ENCODE data around the gene RASGRP3.

RASGRP3 gene

DNA sequence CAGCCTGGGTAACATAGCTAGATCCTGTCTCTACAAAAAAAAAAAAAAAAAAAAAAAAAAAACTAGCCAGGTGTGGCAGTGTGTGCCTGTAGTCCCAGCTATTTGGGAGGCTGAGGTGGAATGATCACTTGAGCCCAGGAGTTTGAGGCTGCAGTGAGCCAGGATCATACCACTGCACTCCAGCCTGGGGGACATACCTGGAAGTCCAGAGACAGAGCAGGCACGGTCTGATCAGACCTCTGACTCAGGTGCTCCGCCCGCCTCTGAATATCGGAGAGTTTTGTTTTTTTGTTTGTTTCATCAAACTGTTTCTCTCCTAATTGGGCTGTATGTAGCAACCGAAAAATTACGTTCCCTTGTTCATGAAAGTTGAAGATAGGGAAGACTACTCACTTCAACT lies 49.2 kb downstream of the RASGRP3 start:
- no peak for DNase-seq (ENCODE audit: low read depth)

DNA sequence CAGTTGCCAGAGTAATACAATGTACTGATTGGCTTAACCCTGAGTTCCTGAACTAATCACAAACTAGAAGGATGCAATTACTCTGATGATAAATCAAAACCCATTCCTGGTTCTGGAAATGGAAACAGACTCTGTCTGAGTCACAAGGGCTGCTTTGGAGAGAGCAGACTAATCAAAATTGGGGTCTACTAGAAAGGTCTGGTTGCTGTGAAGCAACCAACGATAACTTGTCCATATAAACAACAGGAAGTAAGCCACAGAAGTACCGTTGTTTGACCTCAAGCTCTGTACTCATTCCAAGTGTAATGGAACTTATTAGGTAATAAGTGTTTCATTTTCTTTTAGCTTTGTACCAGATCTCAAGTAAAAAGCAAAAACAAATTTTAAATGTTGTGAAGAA lies 49.7 kb downstream of the RASGRP3 start:
- DNase-seq (ENCODE audit: low read depth): no peak

DNA sequence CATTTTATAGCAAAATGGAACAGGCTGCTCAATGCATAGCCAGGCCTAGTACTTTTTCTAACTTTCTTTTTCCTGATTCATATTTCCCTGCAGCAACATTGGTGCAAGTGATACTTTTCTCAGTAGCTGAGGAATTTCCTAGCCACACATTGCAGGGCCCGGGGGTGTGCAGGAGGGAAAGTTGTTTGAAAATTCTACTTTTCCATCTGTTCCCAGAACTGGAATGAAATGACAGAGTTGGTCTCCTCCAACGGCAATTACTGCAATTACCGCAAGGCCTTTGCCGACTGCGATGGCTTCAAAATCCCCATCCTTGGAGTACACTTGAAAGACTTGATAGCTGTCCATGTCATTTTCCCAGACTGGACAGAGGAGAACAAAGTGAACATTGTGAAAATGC lies 50.5 kb downstream of the RASGRP3 start:
- no peak for DNase-seq (ENCODE audit: low read depth)

DNA sequence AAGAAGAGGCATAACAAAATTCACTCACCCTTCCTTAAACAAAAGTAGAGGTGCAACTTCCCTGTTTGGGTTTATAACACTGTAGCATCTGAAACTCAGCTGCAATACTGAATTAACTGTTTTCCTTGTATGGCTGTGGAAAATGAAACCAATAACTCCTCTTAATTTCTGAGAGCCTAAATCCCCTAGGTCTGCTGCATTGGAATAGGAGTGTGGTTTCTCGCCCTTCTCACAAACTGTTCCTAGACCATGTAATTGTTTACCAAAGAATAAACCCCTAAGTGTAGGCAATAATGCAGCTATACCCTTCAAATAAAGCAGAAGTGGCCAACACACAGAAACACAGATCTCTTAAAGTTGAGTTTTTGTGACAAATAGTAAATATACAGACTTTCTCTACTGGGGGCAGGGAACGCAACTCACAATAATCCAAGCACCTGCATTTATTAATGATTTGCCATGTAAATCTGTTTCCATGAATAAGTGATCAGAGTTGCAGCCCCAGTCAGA lies 52.0 kb downstream of the RASGRP3 start:
- DNase-seq (ENCODE audit: low read depth): no peak

DNA sequence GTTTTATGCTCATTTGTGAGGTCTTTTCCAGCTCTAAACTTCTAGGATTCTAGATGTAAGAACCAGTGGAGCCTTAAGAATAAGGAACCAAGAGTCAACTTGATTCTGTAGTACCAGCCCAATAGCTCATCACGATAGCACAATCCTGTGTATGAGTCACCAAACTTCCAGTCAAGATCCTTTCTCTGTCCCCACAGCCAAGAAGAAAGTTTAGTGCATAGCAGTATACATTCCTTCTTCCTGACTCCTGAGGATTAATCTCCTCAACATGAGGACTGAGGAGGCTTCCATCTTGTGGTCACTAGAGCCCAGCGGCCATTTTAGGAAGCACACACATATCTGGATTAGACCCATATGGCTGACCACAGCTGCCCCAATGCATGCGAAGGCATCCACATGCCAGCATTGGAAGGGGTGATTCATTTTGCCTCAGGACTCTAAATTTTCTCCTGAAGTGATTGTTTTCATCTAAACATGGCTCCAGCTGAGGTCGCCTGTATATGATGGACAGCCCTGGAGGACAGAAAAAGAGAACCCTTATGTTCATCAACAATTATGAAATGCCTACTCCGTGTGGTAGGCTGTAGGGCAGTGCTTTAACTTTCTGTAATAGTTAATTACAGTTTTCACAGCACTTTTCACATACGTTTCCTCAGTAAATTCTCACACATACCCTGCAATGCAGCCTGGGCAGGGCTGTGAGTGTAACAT lies 53.5 kb downstream of the RASGRP3 start:
- DNase-seq (ENCODE audit: low read depth): no peak

DNA sequence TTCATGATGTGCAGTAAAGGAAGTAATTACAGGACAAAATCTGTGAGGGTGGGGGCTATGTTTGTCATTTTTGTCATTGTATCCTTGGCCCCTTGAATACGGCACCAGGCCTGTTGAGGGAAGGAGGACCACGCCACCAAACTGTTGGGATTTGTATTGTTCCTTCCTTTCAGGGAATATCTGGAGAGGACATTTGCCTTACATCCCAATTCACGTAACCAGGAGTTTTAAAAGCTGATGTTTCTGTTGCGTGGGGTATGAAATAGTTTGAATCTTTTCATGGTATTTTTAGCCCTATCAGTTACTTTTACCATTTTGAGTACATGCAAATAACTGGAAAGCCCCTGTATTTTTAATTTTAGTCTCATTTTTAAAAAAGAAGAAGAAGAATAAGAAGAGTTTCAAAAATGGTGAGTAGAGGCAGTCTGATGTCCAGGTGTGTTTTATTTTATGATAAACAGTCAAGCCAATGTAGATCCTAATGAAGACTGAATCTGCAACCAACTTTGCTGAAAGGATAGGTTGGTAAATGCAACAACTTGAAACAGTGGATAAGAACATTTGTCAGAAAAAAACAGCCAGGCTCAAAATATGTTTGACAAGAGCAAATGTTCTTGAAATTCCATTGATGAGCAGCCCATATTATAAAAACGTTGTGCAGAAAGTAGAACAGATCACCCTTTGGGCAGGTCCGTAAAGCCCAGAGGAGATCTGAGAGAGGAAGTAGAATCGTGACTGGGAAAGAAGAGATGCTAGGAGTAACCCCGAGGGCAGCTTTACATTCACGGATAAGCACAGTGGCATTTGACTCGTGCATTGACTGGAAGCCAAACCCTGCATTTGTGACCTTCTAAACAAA lies 54.5 kb downstream of the RASGRP3 start:
- no peak for DNase-seq (ENCODE audit: low read depth)

DNA sequence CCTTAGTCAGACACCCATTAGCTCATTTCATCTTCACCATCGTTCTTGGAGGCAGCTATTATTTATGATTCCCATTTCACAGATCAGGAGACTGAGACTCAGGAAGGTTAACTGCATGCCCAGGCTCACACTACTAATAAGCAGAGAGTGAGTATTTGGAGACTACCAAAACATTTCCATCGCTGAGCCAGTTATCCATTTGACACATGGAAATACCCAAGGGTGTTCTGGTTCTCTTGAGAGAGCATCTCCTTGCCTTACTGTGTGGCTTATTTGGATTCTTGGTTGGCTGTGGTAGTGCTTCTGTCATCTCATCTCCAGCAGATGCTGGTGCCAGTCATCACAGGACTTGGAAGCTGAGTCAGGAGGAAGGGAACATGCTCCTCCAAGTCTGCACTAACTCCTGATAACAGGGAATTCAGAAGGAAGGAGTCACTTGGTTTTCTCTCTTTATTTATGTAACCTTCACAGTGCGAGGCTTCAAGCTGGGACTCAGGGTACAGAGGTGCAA lies 55.2 kb downstream of the RASGRP3 start:
- no peak for DNase-seq (ENCODE audit: low read depth)

DNA sequence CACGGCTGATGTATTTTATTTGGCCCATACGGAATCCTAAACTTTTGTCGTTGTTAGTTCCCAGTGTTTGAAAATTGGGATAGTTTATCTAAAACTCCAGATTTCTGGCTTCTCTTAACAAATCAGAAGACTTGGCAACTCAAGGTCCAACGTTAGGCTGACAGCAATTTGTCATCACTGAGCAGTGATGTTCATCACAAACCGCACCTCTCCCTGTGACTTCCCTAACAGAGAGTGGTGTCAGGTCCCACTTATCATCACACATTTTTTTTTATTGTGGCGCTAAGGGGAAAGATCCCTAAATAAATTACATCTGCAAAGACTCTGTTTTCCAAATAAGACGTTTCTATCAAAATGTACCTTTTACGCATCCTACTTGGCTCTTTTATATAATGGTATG lies 55.7 kb downstream of the RASGRP3 start:
- DNase-seq (ENCODE audit: low read depth): no peak

DNA sequence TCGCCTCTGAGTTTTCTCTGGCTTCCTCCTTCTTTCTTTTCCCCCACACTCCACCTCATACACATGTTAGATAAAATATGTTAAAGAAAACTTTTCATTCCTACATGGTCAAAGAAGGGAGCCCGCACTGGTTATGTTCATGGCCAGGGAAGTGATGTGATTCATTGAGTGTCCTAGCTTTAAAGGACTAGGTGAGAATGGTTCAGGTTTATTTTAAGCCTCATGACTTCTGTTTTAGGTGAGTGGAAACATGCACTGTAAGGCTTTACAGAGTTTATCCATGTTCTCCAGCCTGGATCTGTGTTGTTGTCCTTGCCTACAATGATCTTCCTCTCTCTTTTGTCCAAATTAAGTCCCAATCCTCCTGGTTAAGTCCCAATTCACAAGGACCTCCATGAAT lies 56.5 kb downstream of the RASGRP3 start:
- DNase-seq (ENCODE audit: low read depth): no peak

DNA sequence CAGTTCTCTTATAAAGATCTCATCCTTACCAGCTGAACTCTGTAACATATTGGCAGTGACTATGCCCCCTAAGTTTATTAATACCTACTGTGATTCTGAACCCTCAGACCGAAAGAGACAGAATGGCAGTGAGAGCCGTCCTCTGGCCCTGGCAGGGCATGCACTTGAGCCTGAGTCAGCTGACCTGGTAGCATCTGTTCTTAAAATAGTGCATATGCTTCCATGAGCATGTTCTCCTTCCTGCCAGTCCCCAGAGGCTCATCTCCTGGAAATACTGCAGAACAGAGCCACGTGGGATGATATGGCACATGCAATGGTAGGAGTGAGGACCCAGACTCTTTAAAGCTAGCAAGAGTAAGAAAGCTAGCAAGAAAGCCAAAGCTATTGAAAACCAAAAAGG lies 59.0 kb downstream of the RASGRP3 start:
- DNase-seq (ENCODE audit: low read depth): no peak

DNA sequence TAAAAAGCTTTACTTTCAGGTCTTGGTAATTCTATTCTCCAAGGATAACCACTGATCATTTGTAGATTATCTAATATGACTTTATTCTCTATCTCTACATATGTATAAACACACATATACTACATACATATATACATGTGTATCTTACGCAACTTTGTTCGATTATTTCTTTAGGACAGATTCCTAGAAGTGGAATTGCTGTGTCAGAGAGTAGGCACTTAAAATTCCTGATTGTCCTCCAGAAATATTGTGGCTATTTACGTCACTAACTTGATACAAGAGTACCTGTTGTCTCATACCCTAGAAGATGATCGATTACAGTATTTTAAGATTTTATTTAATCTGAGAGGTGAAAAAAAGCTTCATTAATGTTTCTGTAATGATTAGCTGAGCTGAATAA lies 64.8 kb downstream of the RASGRP3 start:
- DNase-seq (ENCODE audit: low read depth): no peak

DNA sequence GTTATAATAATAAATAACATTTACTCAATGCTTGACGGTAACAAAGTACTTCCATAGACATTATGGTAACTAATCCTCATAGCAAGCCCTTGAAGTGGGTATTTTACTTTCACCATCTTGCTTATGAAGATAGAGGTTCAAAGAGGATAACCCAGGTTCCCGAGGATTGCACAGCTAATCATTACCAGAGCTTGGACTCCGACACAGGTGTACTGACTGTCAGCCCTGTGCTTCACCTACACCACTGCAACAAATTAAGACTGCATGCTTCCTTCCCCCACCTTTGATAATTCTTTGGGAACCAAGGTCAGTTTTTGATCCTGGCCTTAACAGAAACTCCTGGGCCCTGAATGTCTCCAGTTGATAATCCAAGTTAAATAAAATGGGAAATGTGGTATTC lies 73.8 kb downstream of the RASGRP3 start:
- no peak for DNase-seq (ENCODE audit: low read depth)

DNA sequence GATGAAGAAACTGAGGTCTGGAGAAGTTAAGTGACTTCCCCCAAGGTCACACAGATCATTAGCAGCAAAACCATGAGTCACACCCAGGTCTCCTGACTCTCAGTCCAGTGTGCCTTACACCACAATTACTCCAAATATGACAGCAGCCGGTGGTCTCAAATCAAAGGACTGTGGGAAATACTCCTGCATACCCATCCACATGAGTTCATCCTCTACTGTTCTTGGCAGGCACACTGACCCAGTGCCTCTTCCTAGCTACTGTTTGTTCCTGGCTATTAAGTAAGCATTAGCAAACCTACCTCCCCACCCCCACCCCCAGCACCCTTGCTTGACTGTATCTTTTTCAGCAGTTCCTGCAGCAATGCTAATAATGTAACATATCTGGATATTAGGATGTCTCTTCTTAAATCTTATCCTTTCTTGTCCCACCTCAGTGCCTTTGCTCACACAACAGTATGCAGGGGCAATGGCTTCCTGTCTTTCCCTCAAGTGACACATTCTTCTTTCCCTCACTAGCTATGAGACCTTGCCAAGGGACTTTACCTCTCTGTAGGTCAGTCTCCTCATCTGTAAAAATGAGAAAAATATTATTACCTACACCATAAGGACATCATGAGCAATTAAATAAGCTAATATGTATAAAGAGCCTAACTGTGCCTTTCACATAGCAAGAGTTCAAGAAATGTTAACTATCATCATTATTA lies 76.5 kb downstream of the RASGRP3 start:
- DNase-seq (ENCODE audit: low read depth): no peak

DNA sequence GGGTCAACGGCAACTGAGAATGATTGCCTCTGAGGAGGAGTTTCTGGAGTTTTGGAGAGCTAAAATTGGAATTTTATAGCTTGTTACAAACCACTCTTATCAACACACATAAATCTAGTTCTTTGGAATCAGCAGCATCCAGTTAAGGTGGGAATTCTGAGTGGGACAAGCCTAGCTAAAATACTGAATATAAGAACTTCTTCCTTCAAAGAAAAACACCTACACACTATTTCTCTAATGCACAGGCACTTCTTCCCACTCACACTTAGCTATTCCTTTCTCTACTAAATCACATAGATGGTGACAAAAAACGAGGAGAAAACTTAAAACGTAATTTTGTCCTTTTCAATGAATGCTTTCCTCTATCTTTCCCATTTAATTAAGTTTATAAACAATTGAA lies 79.2 kb downstream of the RASGRP3 start:
- no peak for DNase-seq (ENCODE audit: low read depth)

DNA sequence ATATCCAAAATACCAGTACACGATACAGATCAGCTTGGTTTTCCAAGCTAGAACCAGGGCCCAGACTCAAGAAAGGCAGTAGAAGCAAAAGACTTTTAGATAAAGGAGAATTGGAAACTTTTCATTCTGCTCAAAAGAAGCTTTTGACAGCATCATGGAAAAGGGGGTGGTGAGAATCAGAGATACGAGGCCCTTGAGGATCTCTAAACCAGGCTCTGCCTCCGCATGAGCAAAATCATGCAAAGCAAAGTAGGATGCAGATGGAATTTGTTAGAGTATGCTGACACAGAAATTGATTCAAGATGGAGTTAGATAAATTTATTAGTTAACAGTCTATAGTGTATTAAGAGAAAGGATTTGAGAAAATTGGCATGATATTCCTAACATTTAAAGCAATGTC lies 82.9 kb downstream of the RASGRP3 start:
- no peak for DNase-seq (ENCODE audit: low read depth)

DNA sequence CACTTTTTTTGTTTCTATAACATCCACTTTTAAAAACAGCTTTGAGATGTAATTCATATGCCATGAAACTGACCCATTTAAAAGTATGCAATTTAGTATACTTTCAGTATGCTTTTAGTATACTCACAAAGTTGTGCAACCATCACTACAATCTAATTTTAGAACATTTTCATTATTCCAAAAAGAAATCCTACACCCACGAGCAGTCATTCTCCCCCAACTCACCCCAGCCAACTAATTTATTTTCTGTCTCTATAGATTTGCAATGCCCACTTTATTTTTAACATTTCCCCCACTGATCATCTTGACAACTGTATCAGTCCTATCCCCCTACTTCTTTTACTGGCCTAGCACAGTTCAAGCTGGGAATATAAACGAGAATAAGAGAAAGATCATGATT lies 83.6 kb downstream of the RASGRP3 start:
- DNase-seq (ENCODE audit: low read depth): no peak

DNA sequence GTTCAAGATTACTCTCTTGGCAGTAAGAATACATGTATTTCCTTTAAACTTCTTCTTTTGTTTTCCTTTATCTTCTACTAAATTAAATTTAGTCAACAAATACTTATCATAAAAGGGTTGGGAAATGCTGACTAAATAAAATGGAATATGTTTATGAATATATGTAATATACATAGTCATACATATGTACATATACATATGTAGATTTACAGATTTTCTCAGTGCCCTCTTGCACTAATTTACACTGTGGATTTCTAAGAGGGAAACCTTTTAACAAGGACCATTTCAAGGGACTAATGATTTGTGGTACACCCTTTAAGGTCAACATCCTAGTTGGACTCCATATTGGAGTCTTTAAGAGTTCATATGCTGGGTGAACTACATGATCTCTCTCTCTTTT lies 85.4 kb downstream of the RASGRP3 start:
- no peak for DNase-seq (ENCODE audit: low read depth)

DNA sequence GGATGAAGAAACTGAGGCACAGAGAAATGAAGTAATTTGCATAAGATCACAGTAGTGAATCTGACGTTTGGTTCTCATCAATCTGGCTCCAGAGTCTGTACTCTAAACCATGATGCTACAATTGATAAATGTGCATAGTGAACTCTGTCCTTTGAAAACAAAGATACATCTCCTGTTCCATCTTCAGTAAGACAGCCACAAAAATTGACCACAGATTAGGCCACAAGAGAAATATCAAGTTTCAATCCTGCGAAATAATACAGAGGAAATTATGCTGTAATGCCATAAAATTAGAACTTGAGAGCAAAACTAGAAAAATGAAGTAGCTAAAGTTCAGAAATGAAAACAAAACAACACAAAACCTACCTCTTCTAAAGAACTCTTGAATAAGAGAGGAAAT lies 94.2 kb downstream of the RASGRP3 start:
- no peak for DNase-seq (ENCODE audit: low read depth)

DNA sequence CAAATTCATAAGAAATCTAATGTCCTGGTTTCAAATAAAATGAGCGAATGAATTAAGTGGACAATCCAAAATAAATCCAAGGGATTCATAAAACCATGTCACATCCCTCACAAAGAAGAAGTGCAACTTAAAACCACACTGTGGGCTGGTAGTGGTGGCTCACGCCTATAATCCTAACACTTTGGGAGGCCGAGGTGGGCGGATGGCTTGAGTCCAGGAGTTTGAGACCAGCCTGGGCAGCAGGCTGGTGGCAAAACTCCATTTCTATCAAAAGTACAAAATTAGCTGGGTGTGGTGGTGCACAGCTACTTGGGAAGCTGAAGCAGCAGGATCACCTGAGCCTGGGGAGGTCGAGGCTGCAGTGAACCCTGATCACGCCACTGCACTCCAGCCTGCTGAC lies 97.2 kb downstream of the RASGRP3 start:
- DNase-seq (ENCODE audit: low read depth): no peak

DNA sequence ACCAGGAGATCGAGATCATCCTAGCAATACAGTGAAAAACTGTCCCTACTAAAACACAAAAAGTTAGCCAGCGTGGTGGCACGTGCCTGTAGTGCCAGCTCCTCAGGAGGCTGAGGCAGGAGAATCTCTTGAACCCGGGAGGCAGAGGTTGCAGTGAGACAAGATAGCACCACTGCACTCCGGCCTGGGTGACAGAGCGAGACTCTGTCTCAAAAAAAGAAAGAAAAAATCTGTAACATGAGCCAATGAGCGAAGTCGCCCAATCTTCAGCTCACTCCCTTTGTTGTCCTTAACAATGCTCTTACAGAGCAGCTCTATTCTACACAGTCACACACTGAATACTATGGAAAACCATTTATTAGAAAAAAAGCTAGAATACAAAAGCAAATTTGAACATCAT lies 100.6 kb downstream of the RASGRP3 start:
- no peak for DNase-seq (ENCODE audit: low read depth)

DNA sequence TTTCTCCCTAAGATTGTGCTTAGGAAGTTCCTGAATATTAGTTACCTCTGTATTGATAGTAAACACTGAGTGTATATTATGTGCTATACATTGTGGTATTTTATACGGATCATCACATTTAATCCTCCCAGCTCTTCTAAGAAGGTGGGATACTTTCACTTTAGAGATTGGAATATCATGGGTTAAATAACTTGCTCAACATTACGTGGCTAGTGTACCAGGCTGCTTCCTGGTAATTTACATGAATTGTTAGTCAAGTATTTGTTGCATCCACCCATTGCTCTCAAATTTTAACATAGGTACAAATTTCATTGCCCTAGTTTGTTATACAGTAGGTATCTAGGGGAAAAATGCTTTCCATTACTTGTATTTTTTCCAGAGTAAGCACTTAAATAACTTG lies 101.2 kb downstream of the RASGRP3 start:
- no peak for DNase-seq (ENCODE audit: low read depth)

DNA sequence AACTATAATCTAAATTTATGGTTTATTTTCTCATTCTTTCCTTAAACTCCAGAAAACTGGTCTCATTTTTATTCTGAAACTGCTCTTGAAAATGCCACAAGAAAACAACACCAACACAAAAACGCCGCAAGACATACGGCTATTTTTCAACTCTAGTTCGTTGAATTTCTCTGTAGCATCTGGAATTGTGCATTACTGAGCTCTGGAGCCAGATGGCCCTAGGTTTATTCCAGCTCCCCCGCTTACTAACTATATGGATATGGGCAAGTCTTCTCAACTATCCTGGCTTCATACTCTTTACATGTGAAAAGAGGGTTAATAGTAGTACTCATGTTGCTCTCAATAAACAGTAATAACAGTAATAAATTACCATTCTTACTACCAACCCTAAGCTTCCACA lies 102.8 kb downstream of the RASGRP3 start:
- no peak for DNase-seq (ENCODE audit: low read depth)

DNA sequence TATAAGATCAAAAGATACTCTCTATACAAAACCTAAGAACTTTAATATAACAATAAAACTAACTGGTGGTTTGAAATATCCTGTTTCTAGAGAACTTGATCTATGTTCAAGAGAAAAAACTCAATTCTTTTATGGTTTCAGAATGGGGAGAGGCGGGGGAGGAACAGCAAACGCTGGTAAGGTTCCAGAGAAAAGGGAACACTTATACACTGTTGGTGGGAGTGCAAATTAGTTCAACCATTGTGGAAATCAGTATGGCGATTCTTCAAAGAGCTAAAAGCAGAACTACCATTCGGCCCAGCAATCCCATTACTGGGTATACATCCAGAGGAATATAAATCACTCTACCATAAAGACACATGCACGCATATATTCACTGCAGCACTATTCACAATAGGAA lies 105.4 kb downstream of the RASGRP3 start:
- no peak for DNase-seq (ENCODE audit: low read depth)
